Upper lobe of left lung (tissue), 6 donors: Measurements from ENCODE around the gene EPHA8. TPM values are rescaled to one million over a fixed set of nuclear protein-coding genes. Genes with fewer than 3 reads are reported as not detected.
A peak's percentile ranks its signal among the peaks of the same experiment; 100 is the strongest.

ENCODE experiments used
- ATAC-seq, 2 donors: fragments of 200-7000 bp; cut with Tn5 transposase; one replicate each; pipeline ENCODE4 v1.9.1; 2022; ENCODE audit warnings: mild to moderate bottlenecking in 2 of 2, moderate library complexity in 2 of 2; ENCODE audit not compliant: low FRiP score in 2 of 2
- DNase-seq, 2 donors: peaks; one replicate each; pipeline ENCODE4 v3.0.0-alpha.2; 2019 to 2020
- H3K27ac ChIP-seq, 4 donors: fragments of 200-600 bp; sonication (generic); one replicate each; pipeline ENCODE4 v1.5.1; 2016 to 2019
- H3K27me3 ChIP-seq, 4 donors: fragments of 200-600 bp; sonication (generic); one replicate each; pipeline ENCODE4 v1.5.1; 2017 to 2019
- H3K36me3 ChIP-seq, 4 donors: fragments of 200-600 bp; sonication (generic); one replicate each; pipeline ENCODE4 v1.5.1; 2016 to 2019
- H3K4me1 ChIP-seq, 4 donors: fragments of 200-600 bp; sonication (generic); one replicate each; pipeline ENCODE4 v1.5.1; 2018 to 2019
- H3K4me3 ChIP-seq, 4 donors: fragments of 200-600 bp; sonication (generic); one replicate each; pipeline ENCODE4 v1.5.1; 2017 to 2019; ENCODE audit warnings: mild to moderate bottlenecking in 2 of 4, moderate library complexity in 1 of 4
- H3K9me3 ChIP-seq, 4 donors: fragments of 200-600 bp; sonication (generic); one replicate each; pipeline ENCODE4 v1.5.1; 2018 to 2019
- EP300 ChIP-seq, 4 donors: sonication (generic); formaldehyde crosslinking; IDR thresholded peaks; one replicate each; pipeline ENCODE4 v1.5.1; 2017; ENCODE audit warnings: antibody characterized with exemption in 4 of 4, control low read depth in 2 of 4
- POLR2A ChIP-seq, 4 donors: fragments of 450-650 bp; IDR thresholded peaks; one replicate each; pipeline ENCODE4 v1.5.1; 2016 to 2017; ENCODE audit warnings: antibody characterized with exemption in 4 of 4, mild to moderate bottlenecking in 2 of 4
- POLR2AphosphoS5 ChIP-seq, 2 donors: sonication (generic); formaldehyde crosslinking; IDR thresholded peaks; one replicate each; pipeline ENCODE4 v1.5.1; 2017; ENCODE audit warnings: antibody characterized with exemption in 2 of 2
- WGBS, 2 donors: methylation state at CpG; one replicate each; pipeline ENCODE4 v1.1.5; 2017 to 2018; 5-methylcytosine and 5-hydroxymethylcytosine counted together
- total RNA-seq, 6 donors: library from RNA; depleted of rRNA in 4 of 6; stranded (reverse); fragments of >200 nt in 4 of 6; gene quantifications; one replicate each; pipeline versions ENCODE4 v1.1.0 to v1.2.1, GENCODE V29; 2016 to 2021
- TF ChIP-seq, protein P1 (sequence below), 6 experiments: fragments of 450-650 bp in 4 of 6; fragments of 200-600 bp in 2 of 6; sonication (generic) in 2 of 6; IDR thresholded peaks; one replicate each; pipeline ENCODE4 v1.5.1; 2016 to 2019; ENCODE audit warnings: antibody characterized with exemption in 6 of 6
- donor health status: DM: no; HTN: no; CAD: no; lungs with moderate emphysema.
- donor health status: DM: no; HTN: yes; CAD: no; lungs with severe emphysema.

Gene EPHA8
- total RNA-seq, 6 donors from 2014 or later, result not detected

DNA sequence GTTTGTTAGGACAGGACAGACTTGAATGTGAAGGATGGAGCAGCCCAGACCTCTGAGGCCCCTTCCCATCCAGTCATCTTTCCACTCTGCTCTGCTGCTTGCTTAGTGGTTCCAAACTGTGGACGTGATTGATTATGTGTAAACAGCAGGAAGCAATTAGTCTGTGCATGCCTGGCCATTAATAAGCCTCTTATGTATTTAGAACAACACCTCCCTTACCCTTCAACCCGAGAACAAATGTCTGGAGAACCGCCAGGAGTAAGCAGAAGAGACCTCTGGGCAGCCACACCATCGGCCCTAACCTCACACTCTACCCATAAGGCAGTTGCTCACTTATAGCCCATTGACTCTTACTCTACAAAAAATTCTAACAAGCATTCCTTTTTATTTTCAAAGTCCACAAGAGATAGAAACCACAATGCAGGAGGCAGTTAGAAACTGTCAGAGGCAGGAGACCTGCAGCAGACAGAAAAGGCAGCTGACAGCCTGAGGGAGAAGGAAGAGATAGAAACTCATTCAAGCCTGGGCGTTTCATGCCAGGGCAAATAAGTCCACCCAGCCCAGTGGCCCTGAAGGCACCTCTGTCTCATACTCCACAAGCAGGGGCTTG is 5.8 kb upstream of the EPHA8 start:
- ATAC-seq (no peak), DNase-seq (no peak)
- H3K36me3 ChIP-seq, result no peaks in the 10 kb centered on the region
- WGBS, 2 donors, result 39 to 42% methylated on average over 5 of the region's 5 CpGs
- H3K4me1 ChIP-seq, result no peaks in the 10 kb centered on the region
- H3K9me3 ChIP-seq, result no peaks in the 10 kb centered on the region
- no peak overlapping the region for H3K4me3 ChIP-seq
- TF ChIP-seq POLR2A (IDR thresholded peaks at IDR 0.05), result no peak
- TF ChIP-seq, protein P1, sequence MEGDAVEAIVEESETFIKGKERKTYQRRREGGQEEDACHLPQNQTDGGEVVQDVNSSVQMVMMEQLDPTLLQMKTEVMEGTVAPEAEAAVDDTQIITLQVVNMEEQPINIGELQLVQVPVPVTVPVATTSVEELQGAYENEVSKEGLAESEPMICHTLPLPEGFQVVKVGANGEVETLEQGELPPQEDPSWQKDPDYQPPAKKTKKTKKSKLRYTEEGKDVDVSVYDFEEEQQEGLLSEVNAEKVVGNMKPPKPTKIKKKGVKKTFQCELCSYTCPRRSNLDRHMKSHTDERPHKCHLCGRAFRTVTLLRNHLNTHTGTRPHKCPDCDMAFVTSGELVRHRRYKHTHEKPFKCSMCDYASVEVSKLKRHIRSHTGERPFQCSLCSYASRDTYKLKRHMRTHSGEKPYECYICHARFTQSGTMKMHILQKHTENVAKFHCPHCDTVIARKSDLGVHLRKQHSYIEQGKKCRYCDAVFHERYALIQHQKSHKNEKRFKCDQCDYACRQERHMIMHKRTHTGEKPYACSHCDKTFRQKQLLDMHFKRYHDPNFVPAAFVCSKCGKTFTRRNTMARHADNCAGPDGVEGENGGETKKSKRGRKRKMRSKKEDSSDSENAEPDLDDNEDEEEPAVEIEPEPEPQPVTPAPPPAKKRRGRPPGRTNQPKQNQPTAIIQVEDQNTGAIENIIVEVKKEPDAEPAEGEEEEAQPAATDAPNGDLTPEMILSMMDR (IDR thresholded peaks at IDR 0.05), result no peak
- TF ChIP-seq POLR2AphosphoS5 (IDR thresholded peaks at IDR 0.05), result no peak
- no peak for TF ChIP-seq EP300 (IDR thresholded peaks at IDR 0.05)
- no peak overlapping the region for H3K27ac ChIP-seq
- H3K27me3 ChIP-seq, result peaks cover 0 to 15% (median 7%) of the 10 kb centered on the region in 4 donors

DNA sequence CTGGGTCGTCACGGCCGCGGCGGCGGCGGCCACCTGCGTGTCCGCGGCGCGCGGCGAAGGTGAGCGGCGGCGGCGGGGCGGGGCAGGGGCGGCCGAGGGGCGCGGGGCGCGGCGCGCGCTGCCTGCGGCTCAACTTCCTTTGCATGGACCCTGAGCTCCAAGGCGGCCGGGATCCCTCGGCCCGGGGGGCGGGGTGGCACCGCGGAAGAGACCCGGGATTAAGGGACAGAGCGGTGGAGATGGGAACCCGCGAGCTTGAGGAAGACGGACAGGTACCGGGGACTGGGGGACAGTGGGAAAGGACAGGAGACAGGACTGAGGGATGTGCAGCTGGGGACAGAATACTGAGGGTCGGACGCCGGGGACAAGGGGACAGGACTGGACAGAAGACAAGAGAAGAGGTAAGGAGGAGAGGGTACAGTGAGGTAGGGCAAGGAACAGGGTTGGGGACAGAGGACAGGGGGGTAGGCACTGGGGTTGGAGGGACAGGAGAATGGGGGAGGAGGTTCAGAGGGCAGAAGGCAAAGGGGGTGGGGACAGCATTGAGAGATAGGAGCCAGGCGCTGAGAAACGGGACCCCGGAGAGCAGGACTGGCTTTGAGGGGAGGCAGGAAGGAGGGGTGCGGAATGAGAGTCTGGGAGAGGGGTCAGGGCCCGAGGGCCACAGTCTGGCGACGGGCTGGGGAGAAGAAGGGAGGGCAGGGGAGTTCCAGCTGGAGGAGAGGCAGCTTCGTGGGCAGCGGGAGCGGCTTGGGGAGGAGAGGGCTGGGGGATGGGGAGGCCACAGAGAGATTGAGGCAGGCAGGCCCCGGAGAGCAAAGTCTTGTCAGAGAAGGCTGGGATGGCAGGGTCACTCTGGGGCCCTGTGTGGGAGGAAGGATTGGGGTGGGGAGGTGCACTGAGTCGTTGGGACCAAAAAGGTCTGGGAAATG is 648 bp downstream of the EPHA8 start:
- DNase-seq, result no peak
- H3K27me3 ChIP-seq, result peaks cover 0 to 15% (median 4%) of the 10 kb centered on the region in 4 donors
- H3K36me3 ChIP-seq, result no peaks in the 10 kb centered on the region
- H3K4me3 ChIP-seq, result no peak overlapping the region
- TF ChIP-seq POLR2AphosphoS5 (IDR thresholded peaks at IDR 0.05), result no peak
- no peak for TF ChIP-seq EP300 (IDR thresholded peaks at IDR 0.05)
- TF ChIP-seq POLR2A (IDR thresholded peaks at IDR 0.05), result no peak
- TF ChIP-seq, protein P1 (IDR thresholded peaks at IDR 0.05), result no peak
- no peak for ATAC-seq
- H3K27ac ChIP-seq, result no peak overlapping the region
- 5 to 8% methylated on average over 21 to 44 of the region's 57 CpGs for WGBS, 2 donors
- no peaks in the 10 kb centered on the region for H3K9me3 ChIP-seq
- H3K4me1 ChIP-seq, result peaks cover 0 to 5% (median 1%) of the 10 kb centered on the region in 4 donors

DNA sequence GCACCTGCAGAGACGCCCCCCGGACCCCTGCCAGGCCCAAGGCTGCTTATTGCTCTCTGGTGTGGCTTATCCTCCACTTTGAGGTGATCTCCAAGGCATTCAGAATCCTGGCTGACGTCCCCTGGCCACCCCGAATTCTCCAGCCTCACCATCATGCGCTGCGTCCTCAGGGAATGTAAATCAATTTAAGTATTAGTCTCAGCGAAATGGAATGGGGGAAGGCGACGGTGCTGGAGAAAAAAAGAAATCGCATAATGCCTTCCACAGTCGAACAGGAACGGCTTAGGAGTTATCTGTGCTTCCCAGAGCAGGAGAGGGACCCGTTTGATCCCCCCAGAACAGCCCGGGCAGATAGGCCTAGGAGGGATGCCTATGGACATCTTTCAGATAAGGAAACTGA is 2.9 kb downstream of the EPHA8 start:
- H3K27ac ChIP-seq, result no peak overlapping the region
- peaks cover 0 to 15% (median 4%) of the 10 kb centered on the region in 4 donors for H3K27me3 ChIP-seq
- 75 to 84% methylated on average over 13 to 14 of the region's 14 CpGs for WGBS, 2 donors
- peaks cover 0 to 5% (median 1%) of the 10 kb centered on the region in 4 donors for H3K4me1 ChIP-seq
- DNase-seq (no peak), ATAC-seq (no peak)
- no peaks in the 10 kb centered on the region for H3K36me3 ChIP-seq
- TF ChIP-seq POLR2A (IDR thresholded peaks at IDR 0.05), result no peak
- TF ChIP-seq POLR2AphosphoS5 (IDR thresholded peaks at IDR 0.05), result no peak
- no peak for TF ChIP-seq EP300 (IDR thresholded peaks at IDR 0.05)
- TF ChIP-seq, protein P1 (IDR thresholded peaks at IDR 0.05), result no peak
- H3K9me3 ChIP-seq, result no peaks in the 10 kb centered on the region
- H3K4me3 ChIP-seq, result no peak overlapping the region

- peaks cover 0 to 5% (median 1%) of the 10 kb centered on the region in 4 donors for H3K4me1 ChIP-seq
- H3K27ac ChIP-seq, result no peak overlapping the region
- DNase-seq, result peak in 1 of 2 donors; percentile 44
- ATAC-seq, result no peak
- H3K36me3 ChIP-seq, result no peaks in the 10 kb centered on the region
- TF ChIP-seq EP300 (IDR thresholded peaks at IDR 0.05) (no peak), POLR2AphosphoS5 (IDR thresholded peaks at IDR 0.05) (no peak), POLR2A (IDR thresholded peaks at IDR 0.05) (no peak)
- TF ChIP-seq, protein P1 (IDR thresholded peaks at IDR 0.05), result no peak
- no peaks in the 10 kb centered on the region for H3K9me3 ChIP-seq
- H3K27me3 ChIP-seq, result peaks cover 0 to 12% (median 4%) of the 10 kb centered on the region in 4 donors
- 58% methylated on average over 13 of the region's 14 CpGs; no CpG with 5 or more reads in 1 of the 2 donors for WGBS, 2 donors
- H3K4me3 ChIP-seq, result no peak overlapping the region
Measured at GRCh38 chr1:22567197-22567596, 3.9 kb downstream of the EPHA8 start.
